Measurements from ENCODE around the gene SERPINC1. TPM values are rescaled to one million over a fixed set of nuclear protein-coding genes. Genes with fewer than 3 reads are reported as not detected.
"Not testable (repeated sequence)": the region's sequence is repeated elsewhere in the genome, so short reads cannot be mapped to it uniquely, and the experiment has no call there.

SERPINC1 gene
- total RNA-seq, 6 donors from 2014 or later, result 0.26 to 1.5 TPM; not detected in 4

DNA sequence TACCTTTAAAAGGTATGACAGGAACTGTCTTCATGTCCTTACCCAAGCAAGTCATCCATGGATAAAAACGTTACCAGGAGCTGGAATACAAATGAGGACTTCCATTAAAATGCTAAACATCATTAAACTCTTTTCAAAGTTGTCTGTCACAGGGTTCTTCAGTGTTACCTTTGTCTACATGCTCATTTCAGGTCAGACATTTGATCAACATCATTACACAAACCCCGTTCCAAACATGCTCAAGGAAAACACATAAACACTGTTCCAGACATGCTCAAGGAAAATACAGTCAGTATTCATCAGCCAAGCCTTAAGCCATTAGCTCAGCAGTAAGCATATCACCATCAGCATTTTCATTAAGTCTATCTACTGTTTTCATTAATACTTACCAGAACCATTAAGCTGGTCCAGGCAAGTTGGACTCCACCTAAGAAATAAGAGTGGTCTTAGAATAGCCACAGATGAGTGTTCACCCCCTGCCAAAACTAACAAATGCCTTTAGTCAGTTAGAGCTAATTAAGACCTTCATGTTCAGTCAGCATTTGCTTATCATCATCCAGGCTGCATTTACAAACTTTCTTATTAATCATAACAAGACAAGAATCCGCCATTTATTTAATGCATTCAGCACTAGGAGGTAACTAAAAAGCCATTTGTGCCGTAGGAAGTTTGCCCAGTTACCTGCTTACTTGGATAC, 51.5 kb downstream of the SERPINC1 start:
- WGBS, 2 donors, result 40 to 46% methylated on average over 4 of the region's 4 CpGs
- Histone ChIP-seq H3K4me1 (peaks cover 33 to 46% (median 40%) of the 10 kb centered on the region in 4 donors), H3K9me3 (no peaks in the 10 kb centered on the region), H3K36me3 (peaks cover 15 to 61% (median 29%) of the 10 kb centered on the region in 4 donors), H3K27me3 (no peaks in the 10 kb centered on the region), H3K4me3 (peak overlapping the region in 2 of 4 donors; percentile 72 to 80), H3K27ac (peak overlapping the region in 2 of 4 donors; percentile 5 to 97)
- DNase-seq, result no peak
- no peak for ATAC-seq (ENCODE audit: low FRiP score in 2 of 2)
- TF ChIP-seq, protein P1, sequence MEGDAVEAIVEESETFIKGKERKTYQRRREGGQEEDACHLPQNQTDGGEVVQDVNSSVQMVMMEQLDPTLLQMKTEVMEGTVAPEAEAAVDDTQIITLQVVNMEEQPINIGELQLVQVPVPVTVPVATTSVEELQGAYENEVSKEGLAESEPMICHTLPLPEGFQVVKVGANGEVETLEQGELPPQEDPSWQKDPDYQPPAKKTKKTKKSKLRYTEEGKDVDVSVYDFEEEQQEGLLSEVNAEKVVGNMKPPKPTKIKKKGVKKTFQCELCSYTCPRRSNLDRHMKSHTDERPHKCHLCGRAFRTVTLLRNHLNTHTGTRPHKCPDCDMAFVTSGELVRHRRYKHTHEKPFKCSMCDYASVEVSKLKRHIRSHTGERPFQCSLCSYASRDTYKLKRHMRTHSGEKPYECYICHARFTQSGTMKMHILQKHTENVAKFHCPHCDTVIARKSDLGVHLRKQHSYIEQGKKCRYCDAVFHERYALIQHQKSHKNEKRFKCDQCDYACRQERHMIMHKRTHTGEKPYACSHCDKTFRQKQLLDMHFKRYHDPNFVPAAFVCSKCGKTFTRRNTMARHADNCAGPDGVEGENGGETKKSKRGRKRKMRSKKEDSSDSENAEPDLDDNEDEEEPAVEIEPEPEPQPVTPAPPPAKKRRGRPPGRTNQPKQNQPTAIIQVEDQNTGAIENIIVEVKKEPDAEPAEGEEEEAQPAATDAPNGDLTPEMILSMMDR (IDR thresholded peaks at IDR 0.05), result no peak
- no peak for TF ChIP-seq EP300 (IDR thresholded peaks at IDR 0.05)
- TF ChIP-seq POLR2A (IDR thresholded peaks at IDR 0.05), result no peak
- TF ChIP-seq POLR2AphosphoS5 (IDR thresholded peaks at IDR 0.05), result no peak

DNA sequence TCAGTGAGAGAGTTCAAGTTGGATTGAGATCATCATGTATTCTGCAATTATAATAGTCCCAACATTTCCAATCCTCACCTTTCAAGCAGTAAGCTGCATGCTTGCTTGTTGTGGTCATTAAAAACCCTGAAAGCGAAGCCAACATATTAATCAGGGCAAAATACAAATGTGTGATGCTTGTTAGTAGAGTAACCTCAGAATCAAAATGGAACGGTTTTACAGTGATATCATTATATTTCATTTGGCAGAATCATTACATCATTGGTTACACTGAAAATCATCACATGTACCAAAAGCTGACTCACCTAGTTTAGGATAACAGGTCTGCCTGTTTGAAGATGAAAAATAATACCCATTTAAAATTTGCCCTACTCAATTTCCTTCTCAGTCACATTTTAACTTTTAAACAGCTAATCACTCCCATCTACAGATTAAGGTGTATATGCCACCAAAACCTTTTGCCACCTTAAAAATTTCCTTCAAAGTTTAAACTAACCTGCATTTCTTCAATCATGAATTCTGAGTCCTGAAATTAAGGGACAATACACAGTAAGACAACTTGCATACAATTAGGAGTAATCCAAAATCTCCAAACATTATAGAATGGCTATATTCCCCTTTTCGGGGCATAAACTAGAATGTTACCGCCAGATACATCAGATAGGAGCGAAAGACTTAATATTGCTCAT, 52.8 kb downstream of the SERPINC1 start:
- Histone ChIP-seq H3K4me3 (peak overlapping the region in 1 of 4 donors; percentile 16), H3K36me3 (peaks cover 15 to 74% (median 29%) of the 10 kb centered on the region in 4 donors), H3K27ac (no peak overlapping the region), H3K9me3 (no peaks in the 10 kb centered on the region), H3K4me1 (peaks cover 20 to 33% (median 27%) of the 10 kb centered on the region in 4 donors), H3K27me3 (no peaks in the 10 kb centered on the region)
- no peak for ATAC-seq (ENCODE audit: low FRiP score in 2 of 2)
- TF ChIP-seq POLR2A (IDR thresholded peaks at IDR 0.05) (no peak), EP300 (IDR thresholded peaks at IDR 0.05) (no peak), POLR2AphosphoS5 (IDR thresholded peaks at IDR 0.05) (no peak)
- TF ChIP-seq, protein P1 (IDR thresholded peaks at IDR 0.05), result no peak
- no peak for DNase-seq
- WGBS, 2 donors, result 86 to 91% methylated on average over 5 of the region's 5 CpGs

DNA sequence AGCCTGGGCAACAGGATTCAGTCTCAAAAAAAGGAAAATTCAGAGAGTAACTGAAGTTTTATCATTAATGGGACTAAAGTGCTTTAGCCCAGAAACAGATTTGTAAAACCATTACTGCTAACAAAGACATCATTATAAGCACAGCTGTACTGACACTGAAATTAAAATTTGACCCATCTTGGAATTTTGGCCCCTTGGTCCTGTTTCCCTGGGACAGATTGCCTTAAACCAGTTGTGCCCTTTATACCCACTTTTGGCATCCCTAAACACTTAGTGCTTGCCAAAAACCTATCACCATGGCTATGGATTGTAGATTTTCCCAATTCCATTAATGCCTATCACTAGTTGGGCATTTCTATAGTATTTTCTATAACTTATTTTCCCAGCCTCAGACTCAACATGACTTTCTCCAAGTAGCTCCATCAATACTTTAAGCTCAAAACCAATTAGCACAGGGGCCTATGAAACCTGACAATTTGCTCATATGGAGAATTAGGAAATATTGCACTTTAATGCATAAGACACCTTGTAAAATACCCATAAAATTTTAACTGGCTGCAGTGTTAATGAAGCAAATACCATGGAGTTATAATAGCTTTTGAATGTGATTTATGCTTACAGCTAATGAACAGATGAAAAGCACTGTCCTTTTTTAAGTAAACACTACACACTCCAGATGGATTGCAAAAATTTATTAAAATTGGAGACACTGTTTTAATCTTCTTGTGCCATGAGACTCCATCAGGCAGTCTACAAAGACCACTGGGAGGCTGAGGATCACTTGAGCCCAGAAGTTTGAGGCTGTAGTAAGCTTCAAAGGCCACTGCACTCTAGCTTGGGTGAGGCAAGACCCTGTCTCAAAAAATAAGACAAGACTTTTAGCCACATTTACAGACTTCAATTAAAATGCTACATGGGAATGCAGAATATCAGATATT, 53.6 kb downstream of the SERPINC1 start:
- H3K4me3 ChIP-seq, result no peak overlapping the region
- no peak for ATAC-seq (ENCODE audit: low FRiP score in 2 of 2)
- peaks cover 15 to 26% (median 21%) of the 10 kb centered on the region in 4 donors for H3K4me1 ChIP-seq
- peaks cover 15 to 82% (median 30%) of the 10 kb centered on the region in 4 donors for H3K36me3 ChIP-seq
- DNase-seq, result no peak
- TF ChIP-seq, protein P1 (IDR thresholded peaks at IDR 0.05), result no peak
- TF ChIP-seq EP300 (IDR thresholded peaks at IDR 0.05) (no peak), POLR2AphosphoS5 (IDR thresholded peaks at IDR 0.05) (no peak), POLR2A (IDR thresholded peaks at IDR 0.05) (no peak)
- no peak overlapping the region for H3K27ac ChIP-seq
- H3K9me3 ChIP-seq, result no peaks in the 10 kb centered on the region
- no peaks in the 10 kb centered on the region for H3K27me3 ChIP-seq

DNA sequence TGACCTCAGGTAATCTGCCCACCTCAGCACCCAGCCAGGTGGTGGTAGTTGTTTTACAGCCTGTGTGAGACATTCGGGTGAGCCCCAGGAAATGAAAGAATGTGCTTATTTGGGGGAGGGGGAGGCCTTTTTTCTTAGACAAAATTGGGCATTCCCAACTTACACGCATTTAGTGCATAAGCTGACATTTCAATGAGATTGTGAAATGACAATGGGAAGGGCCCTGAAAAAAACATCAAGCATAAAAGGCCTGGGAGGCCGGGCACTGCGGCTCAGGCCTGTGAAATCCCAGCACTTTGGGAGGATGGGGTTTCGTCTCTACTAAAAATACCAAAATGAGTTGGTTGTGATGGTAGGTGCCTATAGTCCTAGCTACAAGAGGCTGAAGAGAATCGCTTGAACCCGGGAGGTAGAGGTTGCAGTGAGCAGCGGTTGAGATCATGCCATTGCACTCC, 54.3 kb downstream of the SERPINC1 start:
- DNase-seq (no peak), ATAC-seq (ENCODE audit: low FRiP score in 2 of 2) (no peak)
- Histone ChIP-seq H3K4me1 (peaks cover 15 to 26% (median 21%) of the 10 kb centered on the region in 4 donors), H3K4me3 (no peak overlapping the region), H3K9me3 (no peaks in the 10 kb centered on the region), H3K27ac (no peak overlapping the region), H3K27me3 (no peaks in the 10 kb centered on the region), H3K36me3 (peaks cover 15 to 89% (median 31%) of the 10 kb centered on the region in 4 donors)
- TF ChIP-seq POLR2A (IDR thresholded peaks at IDR 0.05), result no peak
- no peak for TF ChIP-seq EP300 (IDR thresholded peaks at IDR 0.05)
- TF ChIP-seq POLR2AphosphoS5 (IDR thresholded peaks at IDR 0.05), result no peak
- WGBS, 2 donors, result 65 to 86% methylated on average over 8 of the region's 8 CpGs

DNA sequence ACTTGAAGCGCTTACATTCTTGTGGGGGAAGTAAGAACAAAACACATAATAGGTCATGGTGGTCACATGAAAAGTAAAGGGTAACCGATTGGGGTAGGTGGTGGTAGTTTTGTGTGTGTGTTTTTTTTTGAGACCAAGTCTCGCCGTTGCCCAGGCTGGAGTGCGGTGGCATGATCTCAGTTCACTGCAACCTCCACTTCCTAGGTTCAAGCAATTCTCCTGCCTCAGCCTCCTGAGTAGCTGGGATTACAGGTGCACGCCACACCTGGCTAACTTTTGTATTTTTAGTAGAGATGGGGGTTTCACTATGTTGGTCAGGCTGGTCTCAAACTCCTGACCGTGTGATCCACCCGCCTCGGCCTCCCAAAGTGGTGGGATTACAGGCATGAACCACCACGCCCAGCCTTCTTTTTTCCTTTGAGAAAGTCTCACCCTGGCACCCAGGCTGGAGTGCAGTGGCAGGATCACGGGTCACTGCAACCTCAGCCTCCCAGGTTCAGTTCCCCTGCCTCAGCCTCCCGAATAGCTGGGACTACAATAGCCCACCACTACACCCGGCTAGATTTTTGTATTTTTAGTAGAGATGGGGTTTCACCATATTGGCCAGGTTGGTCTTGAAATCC, 54.9 kb downstream of the SERPINC1 start:
- not testable (repeated sequence) for H3K4me3 ChIP-seq; H3K27ac ChIP-seq; H3K27me3 ChIP-seq; DNase-seq; ATAC-seq (ENCODE audit: low FRiP score in 2 of 2); H3K9me3 ChIP-seq
- H3K4me1 ChIP-seq, result peaks cover 15 to 26% (median 21%) of the 10 kb centered on the region in 4 donors
- peaks cover 15 to 95% (median 34%) of the 10 kb centered on the region in 4 donors for H3K36me3 ChIP-seq
- WGBS, 2 donors, result 87 to 90% methylated on average over 13 of the region's 13 CpGs

All from upper lobe of left lung (tissue), 6 donors.